Tibial nerve (tissue), 4 donors: ENCODE data around the gene MCC. TPM values are rescaled to one million over a fixed set of nuclear protein-coding genes. Genes with fewer than 3 reads are reported as not detected.

Experiments
- DNase-seq, 2 donors: peaks; one replicate each; pipeline ENCODE4 v3.0.0-alpha.2; 2019; ENCODE audit warnings: low spot score in 2 of 2
- H3K27ac ChIP-seq, 4 donors: fragments of 200-600 bp; sonication (generic) in 3 of 4; one replicate each; pipeline ENCODE4 v1.5.1; 2017 to 2019; ENCODE audit warnings: mild to moderate bottlenecking in 1 of 4
- H3K27me3 ChIP-seq, 2 donors: fragments of 200-600 bp; sonication (generic) in 1 of 2; one replicate each; pipeline versions ENCODE4 v1.5.1 to v1.6.0; 2017 to 2019
- H3K36me3 ChIP-seq, 3 donors: fragments of 200-600 bp; sonication (generic); one replicate each; pipeline ENCODE4 v1.5.1; 2018 to 2019
- H3K4me1 ChIP-seq, 4 donors: fragments of 200-600 bp; sonication (generic) in 3 of 4; one replicate each; pipeline ENCODE4 v1.5.1; 2017 to 2019
- H3K4me3 ChIP-seq, 4 donors: fragments of 200-600 bp; sonication (generic) in 3 of 4; one replicate each; pipeline ENCODE4 v1.5.1; 2017 to 2019; ENCODE audit warnings: mild to moderate bottlenecking in 1 of 4, moderate library complexity in 1 of 4
- H3K9me3 ChIP-seq, 4 donors: fragments of 200-600 bp; sonication (generic) in 3 of 4; one replicate each; pipeline ENCODE4 v1.5.1; 2017 to 2019
- CTCF ChIP-seq, 5 experiments: fragments of 200-600 bp in 3 of 5; fragments of 450-650 bp in 2 of 5; sonication (generic) in 3 of 5; IDR thresholded peaks; one replicate each; pipeline ENCODE4 v1.5.1; 2016 to 2019; ENCODE audit warnings: antibody characterized with exemption in 5 of 5, mild to moderate bottlenecking in 3 of 5, moderate library complexity in 2 of 5
- EP300 ChIP-seq, 2 donors: sonication (generic); formaldehyde crosslinking; IDR thresholded peaks; one replicate each; pipeline ENCODE4 v1.6.1; 2017; ENCODE audit warnings: antibody characterized with exemption in 2 of 2, mild to moderate bottlenecking in 1 of 2
- POLR2A ChIP-seq, 2 donors: fragments of 450-650 bp; IDR thresholded peaks; one replicate each; pipeline ENCODE4 v1.6.1; 2017; ENCODE audit warnings: antibody characterized with exemption in 2 of 2, mild to moderate bottlenecking in 2 of 2, moderate library complexity in 2 of 2
- WGBS, 2 donors: methylation state at CpG; one replicate each; pipeline ENCODE4 v1.1.5; 2018; 5-methylcytosine and 5-hydroxymethylcytosine counted together
- total RNA-seq, 4 donors: library from RNA; depleted of rRNA; stranded (reverse); fragments of >200 nt; gene quantifications; one replicate each; pipeline ENCODE4 v1.1.0, GENCODE V29; 2016

The MCC gene
- total RNA-seq, 4 donors from 2014 or later, result 55.5 to 122 (median 80.9) TPM

- no peak for DNase-seq
- Histone ChIP-seq H3K27me3 (no peaks in the 10 kb centered on the region), H3K4me3 (no peak overlapping the region), H3K27ac (no peak overlapping the region), H3K4me1 (peaks cover 0 to 13% (median 0%) of the 10 kb centered on the region in 4 donors), H3K36me3 (peaks cover 0 to 4% (median 0%) of the 10 kb centered on the region in 3 donors), H3K9me3 (peaks cover 0 to 6% (median 0%) of the 10 kb centered on the region in 4 donors)
- WGBS, 2 donors, result 83 to 87% methylated on average over 5 of the region's 5 CpGs
- TF ChIP-seq POLR2A (IDR thresholded peaks at IDR 0.05), result no peak
- no peak for TF ChIP-seq EP300 (IDR thresholded peaks at IDR 0.05)
- no peak for TF ChIP-seq CTCF (IDR thresholded peaks at IDR 0.05)
Observed at GRCh38 chr5:113190347-113190746, 297.9 kb downstream of the MCC start.

- Histone ChIP-seq H3K4me1 (peaks cover 0 to 13% (median 0%) of the 10 kb centered on the region in 4 donors), H3K27ac (no peak overlapping the region), H3K36me3 (peaks cover 0 to 4% (median 0%) of the 10 kb centered on the region in 3 donors), H3K4me3 (no peak overlapping the region), H3K27me3 (no peaks in the 10 kb centered on the region), H3K9me3 (peaks cover 0 to 6% (median 0%) of the 10 kb centered on the region in 4 donors)
- 91 to 98% methylated on average over 3 of the region's 3 CpGs for WGBS, 2 donors
- TF ChIP-seq EP300 (IDR thresholded peaks at IDR 0.05) (no peak), POLR2A (IDR thresholded peaks at IDR 0.05) (no peak), CTCF (IDR thresholded peaks at IDR 0.05) (no peak)
- DNase-seq, result no peak
Observed at GRCh38 chr5:113189291-113189690, 299.0 kb downstream of the MCC start.

- no peak for DNase-seq
- no peak overlapping the region for H3K4me3 ChIP-seq
- no peaks in the 10 kb centered on the region for H3K27me3 ChIP-seq
- peaks cover 0 to 4% (median 0%) of the 10 kb centered on the region in 3 donors for H3K36me3 ChIP-seq
- peaks cover 0 to 6% (median 0%) of the 10 kb centered on the region in 4 donors for H3K9me3 ChIP-seq
- peaks cover 0 to 13% (median 0%) of the 10 kb centered on the region in 4 donors for H3K4me1 ChIP-seq
- TF ChIP-seq CTCF (IDR thresholded peaks at IDR 0.05) (no peak), EP300 (IDR thresholded peaks at IDR 0.05) (no peak), POLR2A (IDR thresholded peaks at IDR 0.05) (no peak)
- H3K27ac ChIP-seq, result no peak overlapping the region
Observed at GRCh38 chr5:113188436-113188835, 299.8 kb downstream of the MCC start.

- Histone ChIP-seq H3K27ac (no peak overlapping the region), H3K9me3 (peaks cover 0 to 3% (median 0%) of the 10 kb centered on the region in 4 donors), H3K27me3 (no peaks in the 10 kb centered on the region), H3K4me3 (no peak overlapping the region), H3K4me1 (peaks cover 0 to 13% (median 0%) of the 10 kb centered on the region in 4 donors), H3K36me3 (peaks cover 0 to 2% (median 0%) of the 10 kb centered on the region in 3 donors)
- TF ChIP-seq CTCF (IDR thresholded peaks at IDR 0.05) (no peak), EP300 (IDR thresholded peaks at IDR 0.05) (no peak), POLR2A (IDR thresholded peaks at IDR 0.05) (no peak)
- DNase-seq, result no peak
- WGBS, 2 donors, result 30 to 42% methylated on average over 3 of the region's 3 CpGs
Observed at GRCh38 chr5:113187906-113188305, 300.3 kb downstream of the MCC start.

GRCh38 chr5:113186061-113186460 is 302.2 kb downstream of the MCC start:
- Histone ChIP-seq H3K4me3 (no peak overlapping the region), H3K27me3 (no peaks in the 10 kb centered on the region), H3K27ac (no peak overlapping the region), H3K9me3 (no peaks in the 10 kb centered on the region), H3K36me3 (no peaks in the 10 kb centered on the region), H3K4me1 (peaks cover 0 to 19% (median 0%) of the 10 kb centered on the region in 4 donors)
- no peak for DNase-seq
- TF ChIP-seq CTCF (IDR thresholded peaks at IDR 0.05), result no peak
- TF ChIP-seq POLR2A (IDR thresholded peaks at IDR 0.05), result no peak
- TF ChIP-seq EP300 (IDR thresholded peaks at IDR 0.05), result no peak
- WGBS, 2 donors, result 55 to 58% methylated on average over 7 of the region's 7 CpGs
